A673 (cell line): ENCODE measurements around the gene BNC2. TPM values are rescaled to one million over a fixed set of nuclear protein-coding genes. Genes with fewer than 3 reads are reported as not detected.

Source experiments
- BruUV-seq: library from RNA; stranded (reverse); fragments of 400-500 nt; replicated peaks from 2 replicates; lab custom pipeline; 2021; lab: Mats Ljungman, UMichigan
- CTCF ChIA-PET: fragments of 300-600 bp; sonication (Branson Sonifier 250); formaldehyde crosslinking; loops from one replicate; lab custom pipeline; 2022; ENCODE audit warnings: antibody characterized with exemption; lab: Charles Lee
- POLR2A ChIA-PET: fragments of 300-600 bp; sonication (Branson Sonifier 250); formaldehyde crosslinking; loops from one replicate; lab custom pipeline; 2022; ENCODE audit warnings: antibody characterized with exemption; ENCODE audit not compliant: low non-redundant PET; lab: Charles Lee
- DNase-seq: peaks from one replicate; pipeline ENCODE4 v3.0.0-alpha.2; 2015; ENCODE audit warnings: low spot score
- H3K27ac ChIP-seq: fragments of 200-600 bp; sonication (generic); 2 replicates; pipeline ENCODE4 v1.5.1; 2016; ENCODE audit warnings: mixed run types, low read depth, mild to moderate bottlenecking, mixed read lengths, antibody characterized with exemption, low read length; ENCODE audit not compliant: poor library complexity, severe bottlenecking
- H3K27me3 ChIP-seq: fragments of 200-600 bp; sonication (generic); replicated peaks from 2 replicates; pipeline ENCODE4 v1.6.1; 2017; ENCODE audit warnings: mixed run types, low read depth, mild to moderate bottlenecking, mixed read lengths, antibody characterized with exemption, low read length; ENCODE audit not compliant: insufficient read depth, poor library complexity
- H3K36me3 ChIP-seq: fragments of 200-600 bp; sonication (generic); 2 replicates; pipeline ENCODE4 v1.6.1; 2016; ENCODE audit warnings: mixed run types, mild to moderate bottlenecking, mixed read lengths, antibody characterized with exemption, low read length; ENCODE audit not compliant: insufficient read depth, poor library complexity, severe bottlenecking
- H3K4me1 ChIP-seq: fragments of 200-600 bp; sonication (generic); 2 replicates; pipeline ENCODE4 v1.6.1; 2017; ENCODE audit warnings: mixed run types, mild to moderate bottlenecking, mixed read lengths, antibody characterized with exemption, low read length; ENCODE audit not compliant: insufficient read depth, poor library complexity, severe bottlenecking
- H3K4me3 ChIP-seq: fragments of 200-600 bp; sonication (generic); 2 replicates; pipeline ENCODE4 v1.5.1; 2016; ENCODE audit warnings: low read depth, mixed run types, mild to moderate bottlenecking, mixed read lengths, low read length; ENCODE audit not compliant: poor library complexity, severe bottlenecking
- H3K9me3 ChIP-seq: fragments of 200-600 bp; sonication (generic); 2 replicates; pipeline ENCODE4 v1.6.1; 2016; ENCODE audit warnings: mixed run types, low read depth, mild to moderate bottlenecking, mixed read lengths, antibody characterized with exemption, low read length; ENCODE audit not compliant: poor library complexity, severe bottlenecking
- CTCF ChIP-seq: fragments of 300-800, 200-600 bp; sonication (generic); conservative IDR thresholded peaks from 2 replicates; pipeline ENCODE4 v1.5.1; 2017; ENCODE audit warnings: low read depth, mild to moderate bottlenecking, antibody characterized with exemption, low read length, moderate library complexity, mixed read lengths
- EZH2 ChIP-seq: fragments of 200-600 bp; sonication (generic); IDR thresholded peaks from 2 replicates; pipeline ENCODE4 v1.6.1; 2017; ENCODE audit warnings: borderline replicate concordance, low read depth, mild to moderate bottlenecking, mixed read lengths, antibody characterized with exemption, low read length; ENCODE audit not compliant: poor library complexity, severe bottlenecking
- intact Hi-C: fragments of 100-400 bp; cut with micrococcal nuclease; formaldehyde crosslinking; loops from one replicate; pipeline ENCODE4 v1.10.0; 2022; ENCODE audit not compliant: unreplicated experiment
- total RNA-seq: library from RNA; stranded (reverse); gene quantifications from 2 replicates; pipeline ENCODE4 v1.2.3, GENCODE V29; 2021

Gene BNC2
- total RNA-seq, 1 experiment from 2014 or later: 0.45 TPM

- CTCF ChIA-PET: no interaction called here
- H3K9me3 ChIP-seq: no peaks in the 10 kb centered on the region
- TF ChIP-seq EZH2: no peak
- no peak for TF ChIP-seq CTCF
- POLR2A ChIA-PET: no interaction called here
- no TSS peak for BruUV-seq
- H3K36me3 ChIP-seq: no peaks in the 10 kb centered on the region
- no peak overlapping the region for H3K4me3 ChIP-seq
- no peak overlapping the region for H3K27ac ChIP-seq
- intact Hi-C loops: no loop called here
- no peaks in the 10 kb centered on the region for H3K4me1 ChIP-seq
- H3K27me3 ChIP-seq: no peaks in the 10 kb centered on the region
- DNase-seq: no peak
These were observed 483.1 kb downstream of the BNC2 start for GRCh38 chr9:16387382-16387781.

- Histone ChIP-seq H3K36me3 (no peaks in the 10 kb centered on the region), H3K27me3 (no peaks in the 10 kb centered on the region), H3K9me3 (no peaks in the 10 kb centered on the region), H3K4me1 (no peaks in the 10 kb centered on the region), H3K27ac (no peak overlapping the region), H3K4me3 (no peak overlapping the region)
- BruUV-seq: no TSS peak
- intact Hi-C loops: no loop called here
- ChIA-PET POLR2A (no interaction called here), CTCF (no interaction called here)
- no peak for DNase-seq
- no peak for TF ChIP-seq CTCF
- no peak for TF ChIP-seq EZH2
These were observed 483.7 kb downstream of the BNC2 start for GRCh38 chr9:16386827-16387077.

GRCh38 chr9:16386007-16386826, 484.3 kb downstream of the BNC2 start:
- no TSS peak for BruUV-seq
- H3K9me3 ChIP-seq: no peaks in the 10 kb centered on the region
- no peak overlapping the region for H3K4me3 ChIP-seq
- POLR2A ChIA-PET: no interaction called here
- H3K4me1 ChIP-seq: no peaks in the 10 kb centered on the region
- no peak for TF ChIP-seq CTCF
- no peak for TF ChIP-seq EZH2
- CTCF ChIA-PET: no interaction called here
- DNase-seq: no peak
- intact Hi-C loops: no loop called here
- H3K27ac ChIP-seq: no peak overlapping the region
- no peaks in the 10 kb centered on the region for H3K36me3 ChIP-seq
- no peaks in the 10 kb centered on the region for H3K27me3 ChIP-seq
